ENCODE data around the gene TRERF1. TPM values are rescaled to one million over a fixed set of nuclear protein-coding genes. Genes with fewer than 3 reads are reported as not detected.
A peak's percentile ranks its signal among the peaks of the same experiment; 100 is the strongest.

TRERF1 gene
- total RNA-seq, 1 donor from 2014 or later = 3.8 TPM

GRCh38 chr6:42369568-42369967 lies 82.2 kb downstream of the TRERF1 start:
- Histone ChIP-seq H3K9me3 (no peaks in the 10 kb centered on the region), H3K4me3 (no peak overlapping the region), H3K4me1 (peaks cover 12% of the 10 kb centered on the region), H3K36me3 (no peaks in the 10 kb centered on the region), H3K27me3 (no peaks in the 10 kb centered on the region), H3K27ac (no peak overlapping the region)
- TF ChIP-seq CTCF (IDR thresholded peaks at IDR 0.05) = no peak
- ATAC-seq (no peak), DNase-seq (no peak)
- intact Hi-C loops (cut with DNase I) = no loop called here

GRCh38 chr6:42368181-42368580 lies 83.5 kb downstream of the TRERF1 start:
- H3K9me3 ChIP-seq = no peaks in the 10 kb centered on the region
- DNase-seq (peak; percentile 32), ATAC-seq (no peak)
- H3K4me1 ChIP-seq = peaks cover 16% of the 10 kb centered on the region
- H3K36me3 ChIP-seq = no peaks in the 10 kb centered on the region
- intact Hi-C loops (cut with DNase I) = no loop called here
- TF ChIP-seq CTCF (IDR thresholded peaks at IDR 0.05) = no peak
- H3K27ac ChIP-seq = peak overlapping the region; percentile 74
- no peaks in the 10 kb centered on the region for H3K27me3 ChIP-seq
- H3K4me3 ChIP-seq = no peak overlapping the region

- Histone ChIP-seq H3K4me1 (peaks cover 16% of the 10 kb centered on the region), H3K4me3 (peak overlapping the region; percentile 2), H3K27me3 (no peaks in the 10 kb centered on the region), H3K36me3 (no peaks in the 10 kb centered on the region), H3K27ac (peak overlapping the region; percentile 74), H3K9me3 (no peaks in the 10 kb centered on the region)
- peak; percentile 60 for ATAC-seq
- TF ChIP-seq CTCF (IDR thresholded peaks at IDR 0.05) = no peak
- peak; percentile 62 for DNase-seq
- intact Hi-C loops (cut with DNase I) = no loop called here
Measured at GRCh38 chr6:42367353-42368011, 84.2 kb downstream of the TRERF1 start.

- H3K9me3 ChIP-seq = no peaks in the 10 kb centered on the region
- peak overlapping the region; percentile 74 for H3K27ac ChIP-seq
- peak overlapping the region; percentile 2 for H3K4me3 ChIP-seq
- H3K4me1 ChIP-seq = peaks cover 16% of the 10 kb centered on the region
- DNase-seq = peak; percentile 32
- no peak for ATAC-seq
- H3K36me3 ChIP-seq = no peaks in the 10 kb centered on the region
- H3K27me3 ChIP-seq = no peaks in the 10 kb centered on the region
- TF ChIP-seq CTCF (IDR thresholded peaks at IDR 0.05) = no peak
- intact Hi-C loops (cut with DNase I) = no loop called here
Measured at GRCh38 chr6:42366999-42367352, 84.8 kb downstream of the TRERF1 start.

GRCh38 chr6:42366011-42366705 lies 85.6 kb downstream of the TRERF1 start:
- Histone ChIP-seq H3K36me3 (no peaks in the 10 kb centered on the region), H3K27ac (peak overlapping the region; percentile 74), H3K9me3 (no peaks in the 10 kb centered on the region), H3K4me1 (peaks cover 16% of the 10 kb centered on the region), H3K4me3 (no peak overlapping the region), H3K27me3 (no peaks in the 10 kb centered on the region)
- ATAC-seq = no peak
- intact Hi-C loops (cut with DNase I) = no loop called here
- no peak for TF ChIP-seq CTCF (IDR thresholded peaks at IDR 0.05)
- peak; percentile 27 for DNase-seq

All from upper lobe of right lung (tissue), 1 donor.